ENCODE results near the gene NRARP.
A peak's percentile ranks its signal among the peaks of the same experiment; 100 is the strongest.

The NRARP gene

GRCh38 chr9:137280474-137281344 lies 21.4 kb downstream of the NRARP start:
- DNase-seq: peak in 1 of 10 donors; percentile 72
- intact Hi-C loops (cut with DNase I): no loop called here

- peak in 1 of 10 donors; percentile 80 for DNase-seq
- intact Hi-C loops (cut with DNase I): no loop called here
These were observed 22.2 kb downstream of the NRARP start for GRCh38 chr9:137279741-137280473.

- intact Hi-C loops (cut with DNase I): no loop called here
- DNase-seq: peak in 1 of 10 donors; percentile 81
These were observed 23.1 kb downstream of the NRARP start for GRCh38 chr9:137278721-137279711.

- peak in 1 of 10 donors; percentile 69 for DNase-seq
- intact Hi-C loops (cut with DNase I): no loop called here
These were observed 23.9 kb downstream of the NRARP start for GRCh38 chr9:137278061-137278701.

- DNase-seq: peak in 3 of 10 donors; percentile 36 to 90 (median 47)
These were observed 24.6 kb downstream of the NRARP start, which contains the start of gene TOR4A for GRCh38 chr9:137277329-137278041. TSS of gene TOR4A (plus strand) at chr9:137277726. CDS start at chr9:137278690, 964 bp downstream.

GRCh38 chr9:137276473-137277328 lies 25.4 kb downstream of the NRARP start:
- intact Hi-C loops (cut with DNase I): no loop called here
- peak in 2 of 10 donors; percentile 16 to 82 for DNase-seq

More at GRCh38 chr9:137277329-137278041, 24.6 kb downstream of the NRARP start, which contains the start of gene TOR4A:
- intact Hi-C loops (cut with DNase I): no loop called here

GRCh38 chr9:137275588-137276472 lies 26.2 kb downstream of the NRARP start:
- intact Hi-C loops (cut with DNase I): no loop called here
- DNase-seq: peak in 1 of 10 donors; percentile 74

GRCh38 chr9:137275203-137275587 lies 26.9 kb downstream of the NRARP start:
- intact Hi-C loops (cut with DNase I): no loop called here
- peak in 1 of 10 donors; percentile 56 for DNase-seq

- DNase-seq: peak in 1 of 10 donors; percentile 81
- intact Hi-C loops (cut with DNase I): no loop called here
These were observed 28.3 kb downstream of the NRARP start for GRCh38 chr9:137273611-137274320.

GRCh38 chr9:137273095-137273490 lies 29.0 kb downstream of the NRARP start:
- peak in 1 of 10 donors; percentile 44 for DNase-seq
- intact Hi-C loops (cut with DNase I): no loop called here

GRCh38 chr9:137272241-137273094 lies 29.6 kb downstream of the NRARP start:
- intact Hi-C loops (cut with DNase I): no loop called here
- peak in 1 of 10 donors; percentile 74 for DNase-seq

GRCh38 chr9:137271696-137272076 lies 30.4 kb downstream of the NRARP start:
- no peak for DNase-seq
- intact Hi-C loops (cut with DNase I): no loop called here

GRCh38 chr9:137270929-137271695 lies 31.0 kb downstream of the NRARP start:
- intact Hi-C loops (cut with DNase I): no loop called here
- DNase-seq: peak in 1 of 10 donors; percentile 79

- peak in 1 of 10 donors; percentile 72 for DNase-seq
- intact Hi-C loops (cut with DNase I): no loop called here
These were observed 32.8 kb downstream of the NRARP start for GRCh38 chr9:137269231-137269772.
